PC-3 (cell line): ENCODE data around the gene SORBS2. TPM values are rescaled to one million over a fixed set of nuclear protein-coding genes. Genes with fewer than 3 reads are reported as not detected.

Experiments used
- ATAC-seq: fragments of 200-7000 bp; cut with Tn5 transposase; 2 replicates; pipeline ENCODE4 v1.9.1; 2020; ENCODE audit warnings: mild to moderate bottlenecking, moderate library complexity
- BruUV-seq: library from RNA; stranded (reverse); fragments of 400-500 nt; replicated peaks from 2 replicates; lab custom pipeline; 2021; lab: Mats Ljungman, UMichigan
- CTCF ChIA-PET: fragments of 300-600 bp; sonication (Branson Sonifier 250); formaldehyde crosslinking; loops from one replicate; lab custom pipeline; 2022; ENCODE audit warnings: antibody characterized with exemption; lab: Charles Lee
- POLR2A ChIA-PET: fragments of 300-600 bp; sonication (Branson Sonifier 250); formaldehyde crosslinking; loops from one replicate; lab custom pipeline; 2022; ENCODE audit warnings: antibody characterized with exemption; ENCODE audit not compliant: unreplicated experiment; lab: Charles Lee
- DNase-seq: peaks from one replicate; pipeline ENCODE4 v3.0.0-alpha.2; 2015
- H2AFZ ChIP-seq: fragments of 300-600 bp; sonication (generic); 2 replicates; pipeline ENCODE4 v1.6.0; 2016; ENCODE audit warnings: antibody characterized with exemption, low read length
- H3F3A ChIP-seq: fragments of 300-600 bp; sonication (generic); one replicate; pipeline ENCODE4 v1.6.0; 2017; ENCODE audit warnings: antibody characterized with exemption, low read length, control low read depth, mild to moderate bottlenecking; ENCODE audit not compliant: unreplicated experiment
- H3K27ac ChIP-seq: fragments of 300-600 bp; sonication (generic); 2 replicates; pipeline ENCODE4 v1.5.1; 2016; ENCODE audit warnings: mild to moderate bottlenecking, low read length
- H3K27me3 ChIP-seq: fragments of 300-600 bp; sonication (generic); 2 replicates; pipeline ENCODE4 v1.6.1; 2016; ENCODE audit warnings: low read length, mixed read lengths
- H3K36me3 ChIP-seq: fragments of 300-600 bp; sonication (generic); 2 replicates; pipeline ENCODE4 v1.6.1; 2016; ENCODE audit warnings: low read depth, mixed run types, low read length, mixed read lengths
- H3K4me1 ChIP-seq: fragments of 300-600 bp; sonication (generic); 2 replicates; pipeline ENCODE4 v1.5.1; 2016; ENCODE audit warnings: low read length; ENCODE audit not compliant: insufficient read depth
- H3K4me2 ChIP-seq: fragments of 300-600 bp; sonication (generic); 2 replicates; pipeline ENCODE4 v1.6.0; 2016; ENCODE audit warnings: low read length
- H3K4me3 ChIP-seq: fragments of 300-600 bp; sonication (generic); 2 replicates; pipeline ENCODE4 v1.5.1; 2016; ENCODE audit warnings: mild to moderate bottlenecking, low read length, mixed read lengths
- H3K79me2 ChIP-seq: fragments of 300-600 bp; sonication (generic); 2 replicates; pipeline ENCODE4 v1.6.1; 2017; ENCODE audit warnings: low read length, mixed read lengths
- H3K9ac ChIP-seq: fragments of 300-600 bp; sonication (generic); 2 replicates; pipeline ENCODE4 v1.6.0; 2016; ENCODE audit warnings: mild to moderate bottlenecking, low read length
- H3K9me2 ChIP-seq: fragments of 300-600 bp; sonication (generic); replicated peaks from 2 replicates; pipeline ENCODE4 v1.6.1; 2016; ENCODE audit warnings: mixed run types, low read length, mixed read lengths
- H3K9me3 ChIP-seq: fragments of 300-600 bp; sonication (generic); 2 replicates; pipeline ENCODE4 v1.6.1; 2016; ENCODE audit warnings: low read length, mixed read lengths
- H4K20me1 ChIP-seq: fragments of 300-600 bp; sonication (generic); 2 replicates; pipeline ENCODE4 v1.6.1; 2016; ENCODE audit warnings: low read length, mixed read lengths
- EZH2 ChIP-seq: fragments of 300-600 bp; sonication (generic); IDR thresholded peaks from one replicate; pipeline ENCODE4 v1.6.1; 2017; ENCODE audit warnings: antibody characterized with exemption, mild to moderate bottlenecking, low read length; ENCODE audit not compliant: unreplicated experiment
- EZH2phosphoT487 ChIP-seq: fragments of 300-600 bp; sonication (generic); IDR thresholded peaks from 2 replicates; pipeline ENCODE4 v1.6.1; 2018; ENCODE audit warnings: mild to moderate bottlenecking, antibody characterized with exemption, low read length, borderline replicate concordance
- intact Hi-C: fragments of 100-400 bp; cut with micrococcal nuclease; formaldehyde crosslinking; loops from 2 replicates; pipeline ENCODE4 v1.9.0; 2023
- total RNA-seq: library from RNA; depleted of rRNA; stranded (reverse); fragments of >200 nt; gene quantifications from 2 replicates; pipeline ENCODE4 v1.2.3, GENCODE V29; 2014
- TF ChIP-seq, protein P1 (sequence below): fragments of 300-600 bp; sonication (generic); conservative IDR thresholded peaks from 2 replicates; pipeline ENCODE4 v1.5.1; 2017; ENCODE audit warnings: antibody characterized with exemption, low read depth, mild to moderate bottlenecking, low read length

Gene SORBS2
- total RNA-seq, 1 experiment from 2014 or later: 3.6 TPM

DNA sequence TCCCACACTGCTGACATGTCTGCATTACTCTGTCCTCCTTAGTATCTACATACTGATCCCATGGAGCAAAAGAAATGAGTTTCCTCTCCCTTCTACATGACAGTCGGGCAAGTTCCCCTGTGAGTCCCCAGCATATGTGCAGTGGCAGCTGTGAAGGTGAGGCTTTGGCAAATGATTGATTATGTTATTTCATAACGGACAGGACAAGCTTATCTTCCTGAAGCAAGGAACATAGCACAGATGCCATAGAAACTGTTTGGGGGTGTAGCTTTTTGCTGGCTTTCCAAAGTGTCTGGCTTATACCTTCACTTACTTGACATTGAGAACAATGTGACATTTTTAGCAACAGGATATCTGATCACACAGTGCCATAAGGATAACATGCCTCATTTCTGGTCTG, 139.8 kb downstream of the SORBS2 start:
- ChIA-PET CTCF (no interaction called here), POLR2A (no interaction called here)
- Histone ChIP-seq H3K9ac (no peak overlapping the region), H3K4me2 (no peak overlapping the region), H3F3A (no peaks in the 10 kb centered on the region), H2AFZ (no peak overlapping the region), H3K79me2 (no peaks in the 10 kb centered on the region), H3K36me3 (no peaks in the 10 kb centered on the region), H3K27ac (no peak overlapping the region), H3K4me1 (no peaks in the 10 kb centered on the region), H3K27me3 (no peaks in the 10 kb centered on the region), H3K9me3 (no peaks in the 10 kb centered on the region), H3K9me2 (no peaks in the 10 kb centered on the region), H4K20me1 (no peaks in the 10 kb centered on the region), H3K4me3 (no peak overlapping the region)
- no TSS peak for BruUV-seq
- no peak for ATAC-seq
- no peak for DNase-seq
- TF ChIP-seq EZH2: no peak
- TF ChIP-seq EZH2phosphoT487: no peak
- TF ChIP-seq, protein P1, sequence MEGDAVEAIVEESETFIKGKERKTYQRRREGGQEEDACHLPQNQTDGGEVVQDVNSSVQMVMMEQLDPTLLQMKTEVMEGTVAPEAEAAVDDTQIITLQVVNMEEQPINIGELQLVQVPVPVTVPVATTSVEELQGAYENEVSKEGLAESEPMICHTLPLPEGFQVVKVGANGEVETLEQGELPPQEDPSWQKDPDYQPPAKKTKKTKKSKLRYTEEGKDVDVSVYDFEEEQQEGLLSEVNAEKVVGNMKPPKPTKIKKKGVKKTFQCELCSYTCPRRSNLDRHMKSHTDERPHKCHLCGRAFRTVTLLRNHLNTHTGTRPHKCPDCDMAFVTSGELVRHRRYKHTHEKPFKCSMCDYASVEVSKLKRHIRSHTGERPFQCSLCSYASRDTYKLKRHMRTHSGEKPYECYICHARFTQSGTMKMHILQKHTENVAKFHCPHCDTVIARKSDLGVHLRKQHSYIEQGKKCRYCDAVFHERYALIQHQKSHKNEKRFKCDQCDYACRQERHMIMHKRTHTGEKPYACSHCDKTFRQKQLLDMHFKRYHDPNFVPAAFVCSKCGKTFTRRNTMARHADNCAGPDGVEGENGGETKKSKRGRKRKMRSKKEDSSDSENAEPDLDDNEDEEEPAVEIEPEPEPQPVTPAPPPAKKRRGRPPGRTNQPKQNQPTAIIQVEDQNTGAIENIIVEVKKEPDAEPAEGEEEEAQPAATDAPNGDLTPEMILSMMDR: no peak
- intact Hi-C loops: no loop called here

DNA sequence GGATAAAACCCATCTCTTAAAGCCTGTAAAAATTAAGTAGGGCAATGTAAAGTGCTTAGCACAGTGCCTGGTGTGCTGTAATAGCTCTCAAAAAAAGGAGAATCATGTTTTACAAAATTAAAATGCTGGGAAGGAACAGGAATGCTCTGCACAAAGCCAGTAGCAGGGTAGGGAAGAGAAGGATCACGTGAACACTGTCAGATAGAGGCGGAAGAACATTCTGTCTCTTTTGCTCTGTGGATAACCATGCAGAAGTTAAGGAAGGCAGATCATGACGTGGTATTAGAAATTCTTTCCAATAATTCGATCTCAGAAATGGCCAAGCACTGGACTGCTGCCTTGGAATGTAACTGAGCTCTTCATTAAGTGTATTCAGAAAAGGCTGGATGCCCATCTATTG, 140.5 kb downstream of the SORBS2 start:
- DNase-seq (no peak), ATAC-seq (no peak)
- ChIA-PET POLR2A (no interaction called here), CTCF (no interaction called here)
- H3K36me3 ChIP-seq: no peaks in the 10 kb centered on the region
- intact Hi-C loops: no loop called here
- no peak overlapping the region for H2AFZ ChIP-seq
- no peaks in the 10 kb centered on the region for H3F3A ChIP-seq
- no peaks in the 10 kb centered on the region for H3K9me2 ChIP-seq
- H3K27me3 ChIP-seq: no peaks in the 10 kb centered on the region
- no peak overlapping the region for H3K27ac ChIP-seq
- no peaks in the 10 kb centered on the region for H3K4me1 ChIP-seq
- TF ChIP-seq, protein P1: no peak
- TF ChIP-seq EZH2: no peak
- TF ChIP-seq EZH2phosphoT487: no peak
- no TSS peak for BruUV-seq
- H4K20me1 ChIP-seq: no peaks in the 10 kb centered on the region
- no peaks in the 10 kb centered on the region for H3K9me3 ChIP-seq
- H3K79me2 ChIP-seq: no peaks in the 10 kb centered on the region
- no peak overlapping the region for H3K9ac ChIP-seq
- H3K4me2 ChIP-seq: no peak overlapping the region
- H3K4me3 ChIP-seq: no peak overlapping the region

DNA sequence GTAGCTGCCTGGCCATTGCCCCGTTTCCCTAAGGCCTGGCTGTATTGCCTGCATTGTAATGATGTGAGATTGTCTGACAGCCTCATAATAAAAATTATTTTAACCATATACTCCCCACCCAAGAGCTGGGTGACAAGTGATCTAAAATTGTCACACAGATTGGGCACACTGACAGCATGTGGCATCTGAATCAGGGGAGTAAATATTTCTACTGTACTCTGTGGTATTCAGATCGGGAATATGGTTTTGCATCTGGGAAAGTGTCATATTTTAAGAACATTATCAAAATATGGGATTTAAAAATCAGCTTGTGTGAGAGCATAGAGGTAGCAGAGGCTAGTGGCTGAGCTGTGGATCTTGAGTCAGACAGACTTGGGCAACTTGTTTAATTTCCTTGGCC, 140.9 kb downstream of the SORBS2 start:
- ATAC-seq (no peak), DNase-seq (no peak)
- TF ChIP-seq, protein P1: no peak
- TF ChIP-seq EZH2phosphoT487: no peak
- no peak for TF ChIP-seq EZH2
- intact Hi-C loops: no loop called here
- H3K27ac ChIP-seq: no peak overlapping the region
- no peaks in the 10 kb centered on the region for H3K9me2 ChIP-seq
- H3K27me3 ChIP-seq: no peaks in the 10 kb centered on the region
- H3K79me2 ChIP-seq: no peaks in the 10 kb centered on the region
- no peaks in the 10 kb centered on the region for H3K36me3 ChIP-seq
- BruUV-seq: no TSS peak
- H3F3A ChIP-seq: no peaks in the 10 kb centered on the region
- no peak overlapping the region for H3K4me3 ChIP-seq
- no peak overlapping the region for H3K9ac ChIP-seq
- H2AFZ ChIP-seq: no peak overlapping the region
- H4K20me1 ChIP-seq: no peaks in the 10 kb centered on the region
- H3K9me3 ChIP-seq: no peaks in the 10 kb centered on the region
- H3K4me1 ChIP-seq: no peaks in the 10 kb centered on the region
- H3K4me2 ChIP-seq: no peak overlapping the region
- POLR2A ChIA-PET: no interaction called here
- CTCF ChIA-PET: no interaction called here
